BE2C (cell line): ENCODE results near the gene OR2J1. TPM values are rescaled to one million over a fixed set of nuclear protein-coding genes. Genes with fewer than 3 reads are reported as not detected.

Source experiments
- DNase-seq: peaks from one replicate; pipeline ENCODE4 v3.0.0-alpha.2; 2020
- H3K27me3 ChIP-seq: fragments of 250-450 bp; sonication (Bioruptor Pico); 2 replicates; pipeline ENCODE4 v1.5.1; 2020; ENCODE audit warnings: mild to moderate bottlenecking
- H3K36me3 ChIP-seq: fragments of 250-450 bp; sonication (Bioruptor Pico); 2 replicates; pipeline ENCODE4 v1.5.1; 2020; ENCODE audit warnings: mild to moderate bottlenecking
- H3K4me1 ChIP-seq: fragments of 250-450 bp; sonication (Bioruptor Pico); 2 replicates; pipeline ENCODE4 v1.5.1; 2020
- H3K4me3 ChIP-seq: 2 replicates; pipeline ENCODE4 v1.5.1; 2011; ENCODE audit warnings: low read depth, low read length
- H3K9me3 ChIP-seq: fragments of 250-450 bp; sonication (Bioruptor Pico); 2 replicates; pipeline ENCODE4 v1.5.1; 2020
- CTCF ChIP-seq: IDR thresholded peaks from 2 replicates; pipeline ENCODE4 v1.5.1; 2012; ENCODE audit warnings: mild to moderate bottlenecking, low read depth, low read length
- polyA plus RNA-seq: library from polyadenylated mRNA; unstranded; fragments of >200 nt; gene quantifications from one replicate; pipeline ENCODE4 v1.2.1, GENCODE V29; 2012; ENCODE audit warnings: low read depth, missing spikeins; ENCODE audit not compliant: insufficient read length, insufficient read depth

Gene OR2J1
- not detected for polyA plus RNA-seq

- Histone ChIP-seq H3K4me1 (no peaks in the 10 kb centered on the region), H3K27me3 (no peaks in the 10 kb centered on the region), H3K9me3 (no peaks in the 10 kb centered on the region), H3K36me3 (no peaks in the 10 kb centered on the region), H3K4me3 (no peak within 1 kb of the TSS)
- no peak for DNase-seq
- no peak for TF ChIP-seq CTCF
Observed at GRCh38 chr6:29099190-29099589, at the start of gene OR2J1. TSS of gene OR2J1 (plus strand) at chr6:29099490. CDS start at chr6:29100943, 1,453 bp downstream.

DNA sequence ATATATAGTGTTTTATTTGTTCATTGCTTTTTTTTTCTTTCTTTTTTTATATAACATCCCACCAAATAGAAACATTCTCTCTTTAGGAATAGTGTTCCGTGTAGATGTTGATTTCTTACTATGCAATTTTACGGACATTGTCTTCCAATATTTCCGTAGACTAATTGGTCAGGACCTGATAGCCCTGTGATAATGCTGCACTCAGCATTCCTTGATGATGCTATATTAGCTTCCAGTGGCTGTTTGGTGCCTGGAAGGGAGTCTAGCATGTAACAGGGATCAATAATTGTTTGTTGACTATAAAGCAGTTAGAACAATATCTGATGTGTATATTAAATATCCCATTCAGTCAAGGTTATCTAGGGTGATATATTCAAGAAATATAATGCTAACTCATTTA is 47.6 kb upstream of the OR2J1 start:
- Histone ChIP-seq H3K36me3 (no peaks in the 10 kb centered on the region), H3K4me3 (no peak overlapping the region), H3K4me1 (no peaks in the 10 kb centered on the region), H3K27me3 (peaks cover 4% of the 10 kb centered on the region; the same call in 1 of the 2 replicates), H3K9me3 (no peaks in the 10 kb centered on the region)
- no peak for DNase-seq
- no peak for TF ChIP-seq CTCF

DNA sequence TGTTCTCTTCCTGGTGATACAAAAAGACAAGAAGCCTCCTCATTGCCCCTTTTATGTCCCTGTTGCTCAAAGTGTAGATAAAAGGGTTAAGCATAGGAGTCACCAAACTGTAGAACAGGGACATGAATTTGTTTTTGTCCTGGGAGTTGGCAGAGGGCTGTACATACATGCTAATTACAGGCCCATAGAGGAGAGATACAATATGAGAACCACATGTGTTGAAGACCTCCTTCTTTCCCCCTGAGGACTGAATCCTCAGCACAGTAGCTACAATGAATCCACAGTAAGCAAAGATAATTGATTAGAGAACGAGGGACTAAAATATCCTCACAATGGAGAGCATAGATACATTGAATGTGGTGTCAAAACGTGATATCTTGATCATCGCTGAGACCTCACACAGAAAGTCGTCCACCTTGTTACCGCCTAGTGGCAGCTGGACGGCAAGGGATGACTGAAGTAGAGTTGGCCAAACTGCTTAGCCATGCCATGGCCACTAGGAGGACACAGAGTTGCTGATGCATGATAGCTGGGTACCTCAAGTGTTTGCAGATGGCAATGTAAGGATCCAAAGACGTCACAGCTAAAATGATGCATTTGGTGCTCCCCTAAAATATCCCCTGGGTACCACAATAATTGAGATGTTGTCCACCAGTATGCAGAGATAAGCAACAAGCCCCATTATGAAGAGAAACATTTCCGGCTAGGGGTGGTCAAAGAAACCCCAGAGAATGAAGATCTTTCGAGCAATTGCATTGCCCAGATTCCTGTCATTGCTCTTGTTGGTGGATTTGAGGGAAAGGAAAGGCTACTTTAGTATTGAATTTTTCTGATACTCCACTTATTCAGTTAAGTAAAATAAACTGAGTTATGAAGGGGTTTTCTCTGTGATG is 27.2 kb upstream of the OR2J1 start:
- Histone ChIP-seq H3K4me1 (no peaks in the 10 kb centered on the region), H3K27me3 (no peaks in the 10 kb centered on the region), H3K36me3 (no peaks in the 10 kb centered on the region), H3K9me3 (no peaks in the 10 kb centered on the region), H3K4me3 (no peak overlapping the region)
- TF ChIP-seq CTCF: peak; percentile 88
- DNase-seq: peak; percentile 45

GRCh38 chr6:29079203-29079602 is 20.1 kb upstream of the OR2J1 start:
- Histone ChIP-seq H3K4me1 (no peaks in the 10 kb centered on the region), H3K27me3 (no peaks in the 10 kb centered on the region), H3K9me3 (no peaks in the 10 kb centered on the region), H3K36me3 (no peaks in the 10 kb centered on the region), H3K4me3 (no peak overlapping the region)
- no peak for DNase-seq
- TF ChIP-seq CTCF: no peak

DNA sequence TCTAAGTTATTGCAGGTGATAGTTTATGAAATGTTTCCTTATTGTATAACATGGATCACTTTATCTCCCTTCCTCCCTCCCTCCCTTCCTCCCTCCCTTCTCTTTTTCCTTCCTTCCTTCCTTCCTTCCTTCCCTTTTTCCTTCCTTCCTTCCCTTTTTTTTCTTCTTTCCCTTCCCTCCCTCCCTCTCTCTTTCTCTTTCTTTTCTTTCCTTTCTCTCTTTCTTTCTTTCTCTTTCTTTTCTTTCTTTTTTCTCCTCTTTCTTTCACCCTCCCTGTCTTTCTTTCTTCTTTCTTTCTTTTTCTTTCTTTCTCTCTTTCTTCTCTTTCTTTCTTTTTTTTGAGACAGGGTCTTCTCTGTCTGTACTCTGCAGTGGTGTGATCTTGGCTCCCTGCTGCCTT is 18.0 kb upstream of the OR2J1 start:
- Histone ChIP-seq H3K27me3 (no peaks in the 10 kb centered on the region), H3K36me3 (no peaks in the 10 kb centered on the region), H3K9me3 (no peaks in the 10 kb centered on the region), H3K4me3 (no peak overlapping the region), H3K4me1 (no peaks in the 10 kb centered on the region)
- DNase-seq: no peak
- no peak for TF ChIP-seq CTCF

DNA sequence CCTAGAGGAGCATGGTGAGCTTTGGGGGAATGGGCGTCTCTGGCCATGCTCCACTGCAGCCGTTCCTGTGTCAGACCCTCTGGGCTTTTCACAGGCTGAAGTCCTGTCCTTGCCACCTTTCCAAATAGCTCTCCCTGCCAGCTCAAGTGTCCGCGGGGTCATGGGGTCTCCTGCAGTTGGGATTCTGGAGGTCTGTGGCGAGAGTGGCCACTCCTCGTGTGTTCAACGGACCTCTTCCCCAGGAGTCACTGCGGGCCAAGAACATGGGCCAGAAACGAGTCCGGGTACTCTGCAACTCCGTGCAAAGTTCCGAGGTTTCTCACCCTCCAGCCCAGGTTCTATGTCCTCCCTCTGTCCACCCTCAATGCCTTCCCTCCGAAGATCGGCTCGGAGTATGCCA is 16.8 kb upstream of the OR2J1 start:
- Histone ChIP-seq H3K27me3 (no peaks in the 10 kb centered on the region), H3K9me3 (no peaks in the 10 kb centered on the region), H3K4me1 (no peaks in the 10 kb centered on the region), H3K36me3 (no peaks in the 10 kb centered on the region), H3K4me3 (no peak overlapping the region)
- TF ChIP-seq CTCF: no peak
- DNase-seq: no peak
